NCI-H446 (cell line): Measurements from ENCODE around the gene SERP2.
A peak's percentile ranks its signal among the peaks of the same experiment; 100 is the strongest.

Experiments
- DNase-seq, 2 experiments: peaks; one replicate each; lab custom pipeline; 2025; lab: John Stamatoyannopoulos, UW

SERP2 gene

GRCh38 chr13:44411841-44412240 is 38.2 kb downstream of the SERP2 start:
- no peak for DNase-seq

DNA sequence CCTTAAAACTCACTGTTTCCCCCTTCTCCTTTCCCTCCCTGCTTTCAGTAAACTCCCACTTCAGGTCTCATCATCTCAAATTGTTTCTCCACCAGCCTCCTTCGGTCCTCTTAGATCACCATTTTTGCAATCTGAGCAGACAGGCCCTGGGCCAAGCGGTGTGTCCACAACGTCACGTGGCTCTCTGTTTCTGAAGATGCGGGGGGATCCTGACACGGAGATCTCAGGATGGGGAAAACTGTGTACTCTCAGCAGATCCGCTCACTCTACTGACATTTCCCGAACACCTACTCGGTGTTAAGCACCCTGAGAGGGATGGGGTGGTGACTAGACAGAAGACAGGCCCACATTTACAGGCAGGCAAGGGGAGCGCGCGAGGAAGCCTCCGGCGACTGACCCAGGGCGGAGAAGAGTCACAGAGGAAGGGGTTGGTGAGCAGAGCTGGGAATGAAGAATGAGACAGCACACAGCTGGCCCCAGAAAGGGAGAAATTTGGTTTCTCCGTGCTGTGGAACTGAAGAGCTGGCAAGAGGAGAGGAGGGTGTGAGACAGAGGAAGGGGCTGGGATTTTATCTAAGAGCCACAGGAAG is 38.8 kb downstream of the SERP2 start:
- DNase-seq, result no peak

- DNase-seq, result no peak
Measured at GRCh38 chr13:44413095-44413494, 39.5 kb downstream of the SERP2 start.

GRCh38 chr13:44414716-44415115 is 41.1 kb downstream of the SERP2 start:
- no peak for DNase-seq

DNA sequence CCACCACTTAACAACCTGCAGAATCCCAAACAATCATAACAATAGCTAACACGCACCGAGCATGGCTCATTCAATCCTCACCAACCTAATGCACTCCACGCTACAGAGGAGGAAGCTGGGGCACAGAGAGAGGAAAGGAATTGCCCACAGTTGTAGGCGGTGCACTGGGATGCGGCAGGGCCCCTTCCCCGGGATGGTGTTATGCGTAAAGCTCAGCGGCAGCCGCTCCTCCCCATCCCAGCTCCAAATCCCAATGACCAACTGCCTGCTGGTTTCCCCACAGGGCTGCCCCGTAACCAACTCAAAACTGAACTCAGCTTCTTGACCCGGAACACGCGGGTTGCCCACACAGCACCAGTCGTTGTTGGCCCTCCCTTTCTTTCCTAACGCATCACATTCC is 42.2 kb downstream of the SERP2 start:
- DNase-seq, result no peak

- DNase-seq, result no peak
Measured at GRCh38 chr13:44416301-44416700, 42.7 kb downstream of the SERP2 start.

- DNase-seq, result no peak
Measured at GRCh38 chr13:44416744-44417143, 43.1 kb downstream of the SERP2 start.

DNA sequence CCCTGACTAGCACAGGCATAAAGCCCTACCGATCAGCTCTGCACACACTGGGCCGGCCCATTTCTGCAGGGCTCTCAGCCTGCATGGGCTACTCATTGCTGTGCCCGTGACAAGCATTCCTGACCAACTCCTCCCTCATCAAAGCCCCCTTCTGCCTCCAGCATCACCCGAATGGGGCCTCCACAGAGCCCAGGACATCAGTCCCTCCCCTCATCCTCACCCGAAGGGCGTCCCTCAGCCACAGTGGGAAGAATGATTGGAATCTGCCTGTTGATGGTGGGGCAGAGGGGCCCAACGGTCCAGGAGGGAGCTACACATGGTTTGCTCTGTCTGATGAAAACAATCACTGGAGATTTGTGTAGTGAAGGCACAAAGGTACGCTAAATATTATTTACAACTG is 43.8 kb downstream of the SERP2 start:
- DNase-seq, result no peak

GRCh38 chr13:44417876-44418275 is 44.3 kb downstream of the SERP2 start:
- no peak for DNase-seq

DNA sequence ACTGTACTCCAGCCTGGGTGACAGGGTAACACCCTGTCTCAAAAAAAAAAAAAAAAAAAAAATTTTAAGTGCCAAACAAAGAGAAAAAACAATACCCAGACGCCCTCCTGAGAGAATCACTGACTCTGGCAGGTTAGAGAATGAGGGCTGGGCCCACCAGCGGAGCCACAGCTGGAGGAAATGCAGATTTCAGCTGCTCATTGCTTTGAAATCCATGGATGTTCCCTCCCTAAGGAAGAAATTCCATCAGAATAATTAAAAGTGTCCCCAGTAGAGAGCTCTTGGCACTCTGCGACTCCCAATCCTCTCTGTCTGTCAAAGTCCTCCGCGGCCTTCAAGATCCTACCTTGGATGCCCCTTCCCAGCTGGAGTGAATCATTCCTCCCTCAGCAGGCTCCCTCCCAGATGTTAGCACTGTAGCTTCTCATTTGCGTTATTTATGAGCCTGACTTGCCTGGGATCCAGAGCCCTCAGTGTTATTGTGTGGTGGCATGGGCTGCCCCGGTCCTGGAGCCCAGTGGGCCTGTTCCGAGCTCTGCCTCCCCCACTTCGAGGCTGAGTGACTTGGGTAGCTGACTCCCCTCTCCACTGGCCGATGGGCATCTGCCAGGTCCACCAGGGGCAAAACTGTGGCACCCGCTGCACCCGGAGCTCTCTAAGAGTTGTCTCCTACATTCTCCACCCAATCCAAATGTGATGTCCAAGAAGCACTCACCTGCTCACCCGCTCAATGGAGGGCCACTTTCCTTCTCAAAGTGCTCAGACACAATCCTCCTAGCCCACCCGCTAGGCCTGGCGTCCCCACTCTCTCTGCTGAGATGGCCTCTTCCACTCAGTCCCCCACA is 47.0 kb downstream of the SERP2 start:
- no peak for DNase-seq

- DNase-seq, result no peak
Measured at GRCh38 chr13:44421853-44422525, 48.4 kb downstream of the SERP2 start.

GRCh38 chr13:44422755-44423643 is 49.4 kb downstream of the SERP2 start:
- no peak for DNase-seq

DNA sequence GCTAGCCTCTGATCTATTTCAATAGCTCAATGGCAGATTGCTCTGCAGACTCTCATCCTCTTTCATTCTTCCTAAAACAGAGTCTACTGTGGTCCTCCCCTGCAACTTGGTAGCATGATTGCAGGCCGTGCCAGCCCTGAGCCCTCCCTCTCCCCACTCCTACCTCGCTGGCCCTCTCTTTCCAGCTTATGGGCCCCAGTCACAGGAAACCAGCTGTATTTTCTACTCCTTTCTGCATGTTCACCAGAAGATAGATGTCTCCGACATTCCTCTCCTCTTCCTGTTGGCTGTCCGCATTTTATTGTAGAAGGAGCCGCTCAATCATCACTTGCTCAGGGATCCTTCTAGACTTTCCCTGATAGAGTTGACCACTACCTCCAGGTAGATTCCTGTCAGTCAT is 50.2 kb downstream of the SERP2 start:
- DNase-seq, result no peak

GRCh38 chr13:44425041-44425814 is 51.6 kb downstream of the SERP2 start:
- peak in 1 of 2 experiments; percentile 9 for DNase-seq

- no peak for DNase-seq
Measured at GRCh38 chr13:44425815-44426078, 52.1 kb downstream of the SERP2 start.

DNA sequence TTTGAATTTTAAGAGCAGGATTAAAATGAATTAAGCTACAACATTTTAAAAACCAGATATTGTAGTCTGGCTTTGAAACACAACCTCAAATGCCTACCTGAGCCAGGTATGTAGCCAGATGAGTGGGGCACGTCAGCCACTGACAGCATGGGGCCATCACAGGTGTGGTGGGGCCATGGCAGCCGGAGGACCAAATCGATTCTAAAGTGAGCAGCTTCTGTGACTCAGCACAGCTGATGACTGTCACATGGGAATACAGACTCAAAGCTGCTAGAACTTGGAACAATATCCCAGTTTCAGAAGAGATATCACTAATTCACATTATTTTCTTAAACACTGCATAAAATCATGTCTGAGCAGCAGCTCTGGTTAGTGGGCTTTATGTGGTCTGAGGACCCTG is 52.8 kb downstream of the SERP2 start:
- no peak for DNase-seq

DNA sequence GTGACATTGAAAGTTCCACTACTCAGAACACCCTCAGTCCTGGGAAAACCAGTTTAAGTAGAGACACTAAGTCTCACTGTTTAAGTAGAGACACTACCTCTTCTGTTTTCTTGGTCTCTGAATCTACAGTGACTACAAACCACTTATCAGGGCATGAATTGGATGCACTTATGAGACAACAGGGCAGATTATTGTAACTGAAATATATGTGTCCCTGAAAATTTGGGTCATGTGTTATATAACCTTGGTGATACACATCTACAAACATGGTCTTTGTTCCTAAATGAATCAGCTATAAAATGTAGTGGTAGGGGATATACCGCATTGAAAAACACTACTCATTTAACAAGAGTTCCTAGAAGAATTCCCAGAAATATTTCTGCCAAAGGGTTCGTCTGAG is 55.7 kb downstream of the SERP2 start:
- no peak for DNase-seq

GRCh38 chr13:44431150-44431549 is 57.5 kb downstream of the SERP2 start:
- DNase-seq, result no peak

GRCh38 chr13:44432650-44433049 is 59.0 kb downstream of the SERP2 start:
- no peak for DNase-seq

DNA sequence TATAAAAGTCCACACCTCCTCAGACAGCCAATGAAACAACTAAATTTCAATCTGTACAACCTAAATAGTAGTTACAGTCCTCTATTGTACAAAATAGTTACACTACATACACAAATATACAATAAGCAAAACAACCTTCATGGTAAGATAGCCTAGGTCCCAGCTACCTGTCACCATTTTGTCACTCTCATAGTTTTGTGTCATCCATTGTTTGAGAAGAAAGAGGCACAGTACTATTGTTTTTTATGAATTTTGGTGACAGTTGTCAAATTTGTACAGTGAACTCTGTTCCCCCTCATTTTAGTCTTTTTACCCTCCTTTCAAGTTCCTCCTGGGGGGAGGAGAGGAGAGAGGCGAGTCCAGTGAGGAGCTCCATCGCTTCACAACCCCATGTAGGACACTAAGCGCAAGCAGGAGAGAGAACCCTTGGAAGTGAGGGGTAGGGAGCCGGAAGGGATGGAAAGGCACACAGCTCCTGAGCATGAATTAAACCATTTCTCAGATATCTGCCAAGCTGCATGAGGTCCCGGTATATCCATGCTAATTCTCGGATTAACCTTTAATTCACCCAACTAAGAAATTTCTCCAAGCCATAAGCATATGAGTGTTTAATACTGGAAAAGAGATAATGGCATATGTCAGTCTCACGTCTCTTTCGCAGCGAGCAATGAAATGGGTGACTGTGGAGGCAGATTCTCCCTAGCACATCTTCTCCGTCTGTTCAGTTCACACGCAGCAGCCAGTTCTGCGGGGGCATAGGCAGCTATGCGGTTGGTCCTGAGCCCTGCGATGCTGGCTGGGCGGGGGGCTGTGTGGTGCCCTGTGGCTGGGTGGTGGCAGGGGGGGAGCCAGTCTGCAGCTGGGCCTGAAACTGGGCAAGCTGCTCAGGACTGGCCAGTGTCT is 60.5 kb downstream of the SERP2 start:
- no peak for DNase-seq

DNA sequence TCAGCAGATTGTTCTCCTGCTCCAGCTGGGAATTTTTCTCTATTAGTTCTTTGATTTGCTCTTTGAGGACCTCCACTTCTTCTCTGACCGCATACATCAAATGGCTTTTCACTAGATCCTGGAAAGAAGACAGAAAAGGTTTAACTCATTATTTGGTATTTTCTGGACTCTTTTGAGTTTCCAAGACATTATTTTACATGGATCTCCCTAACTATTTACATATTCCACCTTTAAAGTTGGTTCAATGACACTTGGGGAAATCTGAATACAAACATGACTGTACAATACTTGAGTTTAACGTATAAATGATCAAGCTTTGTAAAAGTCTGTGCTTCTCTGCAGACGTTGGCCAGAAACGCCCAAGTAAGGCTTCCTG is 61.1 kb downstream of the SERP2 start:
- DNase-seq, result no peak
